ENCODE results near the gene GSX2. TPM values are rescaled to one million over a fixed set of nuclear protein-coding genes. Genes with fewer than 3 reads are reported as not detected.
A peak's percentile ranks its signal among the peaks of the same experiment; 100 is the strongest.
"Not testable (repeated sequence)": the region's sequence is repeated elsewhere in the genome, so short reads cannot be mapped to it uniquely, and the experiment has no call there.

GSX2 gene
- total RNA-seq (2014; rRNA removed; shearing (Covaris generic)): not detected in 2 replicates

GRCh38 chr4:54099748-54100574, at the start of gene GSX2:
TSS of gene GSX2 (plus strand) at chr4:54100163. CDS start at chr4:54100345, 182 bp downstream.
- no peak for DNase-seq (ENCODE audit: low read depth)

GRCh38 chr4:54050214-54050904, 49.6 kb upstream of the GSX2 start:
- peak; percentile 16 for DNase-seq (ENCODE audit: low read depth)

GRCh38 chr4:54053322-54053721, 46.6 kb upstream of the GSX2 start:
- not testable (repeated sequence) for DNase-seq (ENCODE audit: low read depth)

- no peak for DNase-seq (ENCODE audit: low read depth)
These were observed 45.5 kb upstream of the GSX2 start for GRCh38 chr4:54054501-54054900.

- DNase-seq (ENCODE audit: low read depth): no peak
These were observed 44.5 kb upstream of the GSX2 start for GRCh38 chr4:54055494-54055893.

- DNase-seq (ENCODE audit: low read depth): no peak
These were observed 43.6 kb upstream of the GSX2 start for GRCh38 chr4:54056360-54056759.

- DNase-seq (ENCODE audit: low read depth): no peak
These were observed 41.8 kb upstream of the GSX2 start for GRCh38 chr4:54058171-54058570.

- DNase-seq (ENCODE audit: low read depth): no peak
These were observed 39.8 kb upstream of the GSX2 start for GRCh38 chr4:54060116-54060515.

- no peak for DNase-seq (ENCODE audit: low read depth)
These were observed 38.9 kb upstream of the GSX2 start for GRCh38 chr4:54061067-54061466.

GRCh38 chr4:54061873-54062272, 38.1 kb upstream of the GSX2 start:
- DNase-seq (ENCODE audit: low read depth): no peak

- DNase-seq (ENCODE audit: low read depth): no peak
These were observed 37.6 kb upstream of the GSX2 start for GRCh38 chr4:54062392-54062791.

GRCh38 chr4:54063229-54063628, 36.7 kb upstream of the GSX2 start:
- no peak for DNase-seq (ENCODE audit: low read depth)

GRCh38 chr4:54063737-54064316, 36.1 kb upstream of the GSX2 start:
- peak; percentile 13 for DNase-seq (ENCODE audit: low read depth)

- DNase-seq (ENCODE audit: low read depth): peak; percentile 93
These were observed 35.4 kb upstream of the GSX2 start, which contains the start of gene CHIC2 for GRCh38 chr4:54064317-54065111. TSS of gene CHIC2 (minus strand) at chr4:54064605. CDS start at chr4:54064300, 305 bp downstream.

GRCh38 chr4:54065282-54066087, 34.5 kb upstream of the GSX2 start:
- no peak for DNase-seq (ENCODE audit: low read depth)

- DNase-seq (ENCODE audit: low read depth): no peak
These were observed 33.9 kb upstream of the GSX2 start for GRCh38 chr4:54066088-54066415.

GRCh38 chr4:54066718-54067129, 33.2 kb upstream of the GSX2 start:
- no peak for DNase-seq (ENCODE audit: low read depth)

- DNase-seq (ENCODE audit: low read depth): peak; percentile 68
These were observed 32.8 kb upstream of the GSX2 start for GRCh38 chr4:54067166-54067565.

- DNase-seq (ENCODE audit: low read depth): no peak
These were observed 26.6 kb upstream of the GSX2 start for GRCh38 chr4:54073271-54073880.

- no peak for DNase-seq (ENCODE audit: low read depth)
These were observed 25.6 kb upstream of the GSX2 start for GRCh38 chr4:54074381-54074780.

- no peak for DNase-seq (ENCODE audit: low read depth)
These were observed 23.3 kb upstream of the GSX2 start for GRCh38 chr4:54076673-54077072.
